ENCODE data around the gene ATR.
A peak's percentile ranks its signal among the peaks of the same experiment; 100 is the strongest.
"Not testable (repeated sequence)": the region's sequence is repeated elsewhere in the genome, so short reads cannot be mapped to it uniquely, and the experiment has no call there.

ATR gene

GRCh38 chr3:142595951-142596725 lies 17.6 kb upstream of the ATR start, which contains the start of gene PLS1:
TSS of gene PLS1 (plus strand) at chr3:142596393. CDS start at chr3:142664238, 67,845 bp downstream.
- Histone ChIP-seq H3K27ac (ENCODE audit: low read depth in 2 of 2, low read length in 2 of 2) (peak within 1 kb of the TSS; percentile 91 to 93), H3K4me1 (ENCODE audit: control insufficient read depth in 2 of 2, insufficient read depth in 2 of 2, low read length in 2 of 2) (peaks cover 2 to 23% of the 10 kb centered on the region in 2 donors), H3K9me3 (ENCODE audit: control insufficient read depth in 2 of 2, low read length in 2 of 2) (no peaks in the 10 kb centered on the region), H3K9ac (ENCODE audit: low read depth in 1 of 2, low read length in 2 of 2) (peak within 1 kb of the TSS; percentile 92 to 97), H3K36me3 (ENCODE audit: control insufficient read depth in 2 of 2, insufficient read depth in 2 of 2, low read length in 2 of 2) (peaks cover 0 to 3% of the 10 kb centered on the region in 2 donors), H3K27me3 (ENCODE audit: control insufficient read depth in 2 of 2, insufficient read depth in 2 of 2, low read length in 2 of 2) (no peaks in the 10 kb centered on the region), H3K4me3 (ENCODE audit: low read length in 2 of 2) (peak within 1 kb of the TSS; percentile 95 to 96)

GRCh38 chr3:142595581-142595950 lies 17.0 kb upstream of the ATR start:
- Histone ChIP-seq H3K27me3 (ENCODE audit: control insufficient read depth in 2 of 2, insufficient read depth in 2 of 2, low read length in 2 of 2) (no peaks in the 10 kb centered on the region), H3K4me3 (ENCODE audit: low read length in 2 of 2) (peak overlapping the region; percentile 95 to 96), H3K9me3 (ENCODE audit: control insufficient read depth in 2 of 2, low read length in 2 of 2) (no peaks in the 10 kb centered on the region), H3K27ac (ENCODE audit: low read depth in 2 of 2, low read length in 2 of 2) (peak overlapping the region; percentile 91 to 93), H3K36me3 (ENCODE audit: control insufficient read depth in 2 of 2, insufficient read depth in 2 of 2, low read length in 2 of 2) (peaks cover 0 to 3% of the 10 kb centered on the region in 2 donors), H3K9ac (ENCODE audit: low read depth in 1 of 2, low read length in 2 of 2) (peak overlapping the region; percentile 78 to 97), H3K4me1 (ENCODE audit: control insufficient read depth in 2 of 2, insufficient read depth in 2 of 2, low read length in 2 of 2) (peaks cover 2 to 22% of the 10 kb centered on the region in 2 donors)

- peak overlapping the region; percentile 95 to 96 for H3K4me3 ChIP-seq (ENCODE audit: low read length in 2 of 2)
- peaks cover 0 to 3% of the 10 kb centered on the region in 2 donors for H3K36me3 ChIP-seq (ENCODE audit: control insufficient read depth in 2 of 2, insufficient read depth in 2 of 2, low read length in 2 of 2)
- no peaks in the 10 kb centered on the region for H3K27me3 ChIP-seq (ENCODE audit: control insufficient read depth in 2 of 2, insufficient read depth in 2 of 2, low read length in 2 of 2)
- H3K9me3 ChIP-seq (ENCODE audit: control insufficient read depth in 2 of 2, low read length in 2 of 2): no peaks in the 10 kb centered on the region
- H3K9ac ChIP-seq (ENCODE audit: low read depth in 1 of 2, low read length in 2 of 2): peak overlapping the region in 1 of 2 donors; percentile 97
- peak overlapping the region; percentile 91 to 93 for H3K27ac ChIP-seq (ENCODE audit: low read depth in 2 of 2, low read length in 2 of 2)
- peaks cover 2 to 18% of the 10 kb centered on the region in 2 donors for H3K4me1 ChIP-seq (ENCODE audit: control insufficient read depth in 2 of 2, insufficient read depth in 2 of 2, low read length in 2 of 2)
Measured at GRCh38 chr3:142595141-142595540, 16.6 kb upstream of the ATR start.

- not testable (repeated sequence) for H3K9me3 ChIP-seq (ENCODE audit: control insufficient read depth in 2 of 2, low read length in 2 of 2); H3K4me1 ChIP-seq (ENCODE audit: control insufficient read depth in 2 of 2, insufficient read depth in 2 of 2, low read length in 2 of 2); H3K9ac ChIP-seq (ENCODE audit: low read depth in 1 of 2, low read length in 2 of 2); H3K36me3 ChIP-seq (ENCODE audit: control insufficient read depth in 2 of 2, insufficient read depth in 2 of 2, low read length in 2 of 2); H3K4me3 ChIP-seq (ENCODE audit: low read length in 2 of 2); H3K27me3 ChIP-seq (ENCODE audit: control insufficient read depth in 2 of 2, insufficient read depth in 2 of 2, low read length in 2 of 2); H3K27ac ChIP-seq (ENCODE audit: low read depth in 2 of 2, low read length in 2 of 2)
Measured at GRCh38 chr3:142592268-142592667, 13.7 kb upstream of the ATR start.

GRCh38 chr3:142588703-142589102 lies 10.2 kb upstream of the ATR start:
- peaks cover 0 to 2% of the 10 kb centered on the region in 2 donors for H3K4me1 ChIP-seq (ENCODE audit: control insufficient read depth in 2 of 2, insufficient read depth in 2 of 2, low read length in 2 of 2)
- no peak overlapping the region for H3K4me3 ChIP-seq (ENCODE audit: low read length in 2 of 2)
- H3K9ac ChIP-seq (ENCODE audit: low read depth in 1 of 2, low read length in 2 of 2): no peak overlapping the region
- no peaks in the 10 kb centered on the region for H3K36me3 ChIP-seq (ENCODE audit: control insufficient read depth in 2 of 2, insufficient read depth in 2 of 2, low read length in 2 of 2)
- peaks cover 0 to 2% of the 10 kb centered on the region in 2 donors for H3K27me3 ChIP-seq (ENCODE audit: control insufficient read depth in 2 of 2, insufficient read depth in 2 of 2, low read length in 2 of 2)
- no peaks in the 10 kb centered on the region for H3K9me3 ChIP-seq (ENCODE audit: control insufficient read depth in 2 of 2, low read length in 2 of 2)
- H3K27ac ChIP-seq (ENCODE audit: low read depth in 2 of 2, low read length in 2 of 2): no peak overlapping the region

GRCh38 chr3:142586803-142587406 lies 8.4 kb upstream of the ATR start:
- no peaks in the 10 kb centered on the region for H3K9me3 ChIP-seq (ENCODE audit: control insufficient read depth in 2 of 2, low read length in 2 of 2)
- no peaks in the 10 kb centered on the region for H3K36me3 ChIP-seq (ENCODE audit: control insufficient read depth in 2 of 2, insufficient read depth in 2 of 2, low read length in 2 of 2)
- peaks cover 0 to 2% of the 10 kb centered on the region in 2 donors for H3K4me1 ChIP-seq (ENCODE audit: control insufficient read depth in 2 of 2, insufficient read depth in 2 of 2, low read length in 2 of 2)
- peaks cover 0 to 2% of the 10 kb centered on the region in 2 donors for H3K27me3 ChIP-seq (ENCODE audit: control insufficient read depth in 2 of 2, insufficient read depth in 2 of 2, low read length in 2 of 2)
- H3K9ac ChIP-seq (ENCODE audit: low read depth in 1 of 2, low read length in 2 of 2): no peak overlapping the region
- H3K4me3 ChIP-seq (ENCODE audit: low read length in 2 of 2): no peak overlapping the region
- H3K27ac ChIP-seq (ENCODE audit: low read depth in 2 of 2, low read length in 2 of 2): no peak overlapping the region

GRCh38 chr3:142581070-142581469 lies 2.5 kb upstream of the ATR start:
- H3K4me3 ChIP-seq (ENCODE audit: low read length in 2 of 2); H3K27ac ChIP-seq (ENCODE audit: low read depth in 2 of 2, low read length in 2 of 2); H3K27me3 ChIP-seq (ENCODE audit: control insufficient read depth in 2 of 2, insufficient read depth in 2 of 2, low read length in 2 of 2); H3K9me3 ChIP-seq (ENCODE audit: control insufficient read depth in 2 of 2, low read length in 2 of 2); H3K9ac ChIP-seq (ENCODE audit: low read depth in 1 of 2, low read length in 2 of 2); H3K36me3 ChIP-seq (ENCODE audit: control insufficient read depth in 2 of 2, insufficient read depth in 2 of 2, low read length in 2 of 2): not testable (repeated sequence)
- peaks cover 7 to 11% of the 10 kb centered on the region in 2 donors for H3K4me1 ChIP-seq (ENCODE audit: control insufficient read depth in 2 of 2, insufficient read depth in 2 of 2, low read length in 2 of 2)

- Histone ChIP-seq H3K4me3 (ENCODE audit: low read length in 2 of 2) (no peak overlapping the region), H3K27ac (ENCODE audit: low read depth in 2 of 2, low read length in 2 of 2) (no peak overlapping the region), H3K9ac (ENCODE audit: low read depth in 1 of 2, low read length in 2 of 2) (no peak overlapping the region), H3K4me1 (ENCODE audit: control insufficient read depth in 2 of 2, insufficient read depth in 2 of 2, low read length in 2 of 2) (peaks cover 7 to 11% of the 10 kb centered on the region in 2 donors), H3K36me3 (ENCODE audit: control insufficient read depth in 2 of 2, insufficient read depth in 2 of 2, low read length in 2 of 2) (no peaks in the 10 kb centered on the region), H3K27me3 (ENCODE audit: control insufficient read depth in 2 of 2, insufficient read depth in 2 of 2, low read length in 2 of 2) (no peaks in the 10 kb centered on the region), H3K9me3 (ENCODE audit: control insufficient read depth in 2 of 2, low read length in 2 of 2) (no peaks in the 10 kb centered on the region)
Measured at GRCh38 chr3:142580061-142580423, 1.5 kb upstream of the ATR start.

- Histone ChIP-seq H3K36me3 (ENCODE audit: control insufficient read depth in 2 of 2, insufficient read depth in 2 of 2, low read length in 2 of 2) (no peaks in the 10 kb centered on the region), H3K4me3 (ENCODE audit: low read length in 2 of 2) (peak overlapping the region; percentile 92 to 97), H3K9me3 (ENCODE audit: control insufficient read depth in 2 of 2, low read length in 2 of 2) (no peaks in the 10 kb centered on the region), H3K27ac (ENCODE audit: low read depth in 2 of 2, low read length in 2 of 2) (peak overlapping the region; percentile 96 to 97), H3K4me1 (ENCODE audit: control insufficient read depth in 2 of 2, insufficient read depth in 2 of 2, low read length in 2 of 2) (peaks cover 7 to 11% of the 10 kb centered on the region in 2 donors), H3K9ac (ENCODE audit: low read depth in 1 of 2, low read length in 2 of 2) (peak overlapping the region; percentile 86 to 94), H3K27me3 (ENCODE audit: control insufficient read depth in 2 of 2, insufficient read depth in 2 of 2, low read length in 2 of 2) (no peaks in the 10 kb centered on the region)
Measured at GRCh38 chr3:142577696-142578328, 721 bp downstream of the ATR start.

GRCh38 chr3:142576792-142577191 lies 1.7 kb downstream of the ATR start:
- Histone ChIP-seq H3K9me3 (ENCODE audit: control insufficient read depth in 2 of 2, low read length in 2 of 2) (no peaks in the 10 kb centered on the region), H3K36me3 (ENCODE audit: control insufficient read depth in 2 of 2, insufficient read depth in 2 of 2, low read length in 2 of 2) (no peaks in the 10 kb centered on the region), H3K27me3 (ENCODE audit: control insufficient read depth in 2 of 2, insufficient read depth in 2 of 2, low read length in 2 of 2) (no peaks in the 10 kb centered on the region), H3K4me1 (ENCODE audit: control insufficient read depth in 2 of 2, insufficient read depth in 2 of 2, low read length in 2 of 2) (peaks cover 7 to 11% of the 10 kb centered on the region in 2 donors), H3K9ac (ENCODE audit: low read depth in 1 of 2, low read length in 2 of 2) (no peak overlapping the region), H3K4me3 (ENCODE audit: low read length in 2 of 2) (no peak overlapping the region), H3K27ac (ENCODE audit: low read depth in 2 of 2, low read length in 2 of 2) (no peak overlapping the region)

Data from mucosa of rectum (tissue), 2 donors.